SK-N-SH treated with all-trans-retinoic acid at 6 μM for 48 hours (cell line): Measurements from ENCODE around the gene GTF3C2.

Source experiments
- ATAC-seq: fragments of 200-7000 bp; cut with Tn5 transposase; 3 replicates; pipeline ENCODE4 v1.9.1; 2020; ENCODE audit warnings: mild to moderate bottlenecking, moderate library complexity
- CREB5 ChIP-seq: fragments of 250-450 bp; sonication (Bioruptor Pico); IDR thresholded peaks from 2 replicates; pipeline ENCODE4 v1.5.1; 2020; ENCODE audit warnings: low read depth, mild to moderate bottlenecking, moderate library complexity
- CSDC2 ChIP-seq: fragments of 250-450 bp; sonication (Bioruptor Pico); IDR thresholded peaks from 2 replicates; pipeline ENCODE4 v1.5.0; 2020; ENCODE audit warnings: mild to moderate bottlenecking, moderate library complexity
- CSRNP3 ChIP-seq: fragments of 250-450 bp; sonication (Bioruptor Pico); IDR thresholded peaks from 2 replicates; pipeline ENCODE4 v1.5.1; 2021; ENCODE audit warnings: mild to moderate bottlenecking, moderate library complexity
- ESRRG ChIP-seq: fragments of 250-450 bp; sonication (Bioruptor Pico); IDR thresholded peaks from 2 replicates; pipeline ENCODE4 v1.6.1; 2021; ENCODE audit warnings: mild to moderate bottlenecking
- GLIS3 ChIP-seq: fragments of 250-450 bp; sonication (Bioruptor Pico); IDR thresholded peaks from 2 replicates; pipeline ENCODE4 v1.5.0; 2020; ENCODE audit warnings: mild to moderate bottlenecking, moderate library complexity
- PATZ1 ChIP-seq: fragments of 250-450 bp; sonication (Bioruptor Pico); IDR thresholded peaks from 2 replicates; pipeline ENCODE4 v1.8.0; 2020; ENCODE audit warnings: mild to moderate bottlenecking, moderate library complexity, borderline replicate concordance
- POU6F1 ChIP-seq: fragments of 250-450 bp; sonication (Bioruptor Pico); IDR thresholded peaks from 2 replicates; pipeline ENCODE4 v1.8.0; 2021; ENCODE audit warnings: low read depth, mild to moderate bottlenecking, moderate library complexity, borderline replicate concordance
- PPARA ChIP-seq: fragments of 250-450 bp; sonication (Bioruptor Pico); IDR thresholded peaks from 2 replicates; pipeline ENCODE4 v1.5.0; 2020; ENCODE audit warnings: mild to moderate bottlenecking, borderline replicate concordance
- RARB ChIP-seq: fragments of 250-450 bp; sonication (Bioruptor Pico); IDR thresholded peaks from 2 replicates; pipeline ENCODE4 v1.8.0; 2021; ENCODE audit warnings: mild to moderate bottlenecking, moderate library complexity
- SNAI2 ChIP-seq: fragments of 250-450 bp; sonication (Bioruptor Pico); IDR thresholded peaks from 2 replicates; pipeline ENCODE4 v1.5.0; 2020; ENCODE audit warnings: mild to moderate bottlenecking, moderate library complexity
- TCF4 ChIP-seq: fragments of 250-450 bp; sonication (Bioruptor Pico); IDR thresholded peaks from 2 replicates; pipeline ENCODE4 v1.8.0; 2021; ENCODE audit warnings: mild to moderate bottlenecking, moderate library complexity, borderline replicate concordance
- TOX ChIP-seq: fragments of 250-450 bp; sonication (Bioruptor Pico); IDR thresholded peaks from 2 replicates; pipeline ENCODE4 v1.8.0; 2021; ENCODE audit warnings: mild to moderate bottlenecking, moderate library complexity, borderline replicate concordance
- TSHZ2 ChIP-seq: fragments of 250-450 bp; sonication (Bioruptor Pico); IDR thresholded peaks from 2 replicates; pipeline ENCODE4 v1.5.0; 2020; ENCODE audit warnings: mild to moderate bottlenecking, moderate library complexity
- ZC3H10 ChIP-seq: fragments of 250-450 bp; sonication (Bioruptor Pico); IDR thresholded peaks from 2 replicates; pipeline ENCODE4 v1.5.1; 2021; ENCODE audit warnings: mild to moderate bottlenecking, moderate library complexity
- ZFP3 ChIP-seq: fragments of 250-450 bp; sonication (Bioruptor Pico); IDR thresholded peaks from 2 replicates; pipeline ENCODE4 v1.5.0; 2020; ENCODE audit warnings: mild to moderate bottlenecking, moderate library complexity
- ZFP30 ChIP-seq: fragments of 450-650 bp; formaldehyde crosslinking; IDR thresholded peaks from 2 replicates; pipeline ENCODE4 v1.5.0; 2022; ENCODE audit warnings: mild to moderate bottlenecking, moderate library complexity
- ZNF565 ChIP-seq: fragments of 450-650 bp; formaldehyde crosslinking; conservative IDR thresholded peaks from 2 replicates; pipeline ENCODE4 v1.5.0; 2020; ENCODE audit warnings: low read depth, mild to moderate bottlenecking, moderate library complexity
- ZNF70 ChIP-seq: fragments of 450-650 bp; formaldehyde crosslinking; IDR thresholded peaks from 2 replicates; pipeline ENCODE4 v1.5.0; 2020; ENCODE audit warnings: mild to moderate bottlenecking, moderate library complexity
- ZNF8 ChIP-seq: fragments of 450-650 bp; formaldehyde crosslinking; IDR thresholded peaks from 2 replicates; pipeline ENCODE4 v1.5.0; 2020; ENCODE audit warnings: mild to moderate bottlenecking, moderate library complexity

The GTF3C2 gene

GRCh38 chr2:27322766-27323595, 33.6 kb downstream of the GTF3C2 start, which contains the start of gene MPV17:
MPV17 (minus strand) TSS chr2:27323097; CDS start chr2:27322517, 580 bp downstream.
- ATAC-seq = peak; percentile 87
- TF ChIP-seq SNAI2 (CRISPR knock-in tag) (peak; percentile 84; the same call in 1 of the 2 replicates), CSRNP3 (CRISPR knock-in tag) (peak; percentile 7; the same call in 1 of the 2 replicates), PATZ1 (no peak), ESRRG (CRISPR knock-in tag) (peak; percentile 9; the same call in 1 of the 2 replicates), ZNF565 (CRISPR knock-in tag) (peak; percentile 14; the same call in 1 of the 2 replicates), POU6F1 (CRISPR knock-in tag) (no peak), GLIS3 (CRISPR knock-in tag) (peak; percentile 44; the same call in 1 of the 2 replicates), ZNF70 (CRISPR knock-in tag) (peak; percentile 10; the same call in 1 of the 2 replicates), TSHZ2 (CRISPR knock-in tag) (peak; percentile 23; the same call in 1 of the 2 replicates), RARB (CRISPR knock-in tag) (no peak; the same call in 1 of the 2 replicates), TCF4 (CRISPR knock-in tag) (no peak), ZFP3 (no peak; the same call in 1 of the 2 replicates), TOX (CRISPR knock-in tag) (peak; percentile 19; the same call in 1 of the 2 replicates)

GRCh38 chr2:27322301-27322765, 34.2 kb downstream of the GTF3C2 start:
- peak; percentile 10 for ATAC-seq
- no peak for TF ChIP-seq CREB5 (CRISPR knock-in tag)

- ATAC-seq = peak; percentile 85
- TF ChIP-seq PPARA (CRISPR knock-in tag) = no peak
- TF ChIP-seq CSRNP3 (CRISPR knock-in tag) = peak; percentile 40; the same call in 1 of the 2 replicates
- 0 out of 2 replicates have a peak, but pooled peaks have one; percentile 67 for TF ChIP-seq POU6F1 (CRISPR knock-in tag)
- TF ChIP-seq ZFP30 (CRISPR knock-in tag) = no peak
- no peak for TF ChIP-seq RARB (CRISPR knock-in tag)
- TF ChIP-seq TOX (CRISPR knock-in tag) = peak; percentile 60; the same call in 1 of the 2 replicates
- TF ChIP-seq SNAI2 (CRISPR knock-in tag) = no peak
- TF ChIP-seq ZNF565 (CRISPR knock-in tag) = no peak
- no peak for TF ChIP-seq ZC3H10
- no peak for TF ChIP-seq ZNF8 (CRISPR knock-in tag)
- TF ChIP-seq GLIS3 (CRISPR knock-in tag) = no peak
- no peak for TF ChIP-seq PATZ1
- peak; percentile 82; the same call in 1 of the 2 replicates for TF ChIP-seq CSDC2 (CRISPR knock-in tag)
- no peak for TF ChIP-seq ESRRG (CRISPR knock-in tag)
These were observed 35.5 kb downstream of the GTF3C2 start for GRCh38 chr2:27320958-27321543.
